CD4-positive, alpha-beta T cell (primary cell): ENCODE results near the gene CERT1. TPM values are rescaled to one million over a fixed set of nuclear protein-coding genes. Genes with fewer than 3 reads are reported as not detected.

Experiments used
- ATAC-seq: fragments of 200-7000 bp; cut with Tn5 transposase; one replicate; pipeline ENCODE4 v1.10.0; 2022; ENCODE audit warnings: mild to moderate bottlenecking; ENCODE audit not compliant: poor library complexity
- CTCF ChIA-PET: fragments of 350-600 bp; sonication (Branson Sonifier 250); formaldehyde crosslinking; loops from one replicate; lab custom pipeline; 2021; ENCODE audit warnings: antibody characterized with exemption, inconsistent platforms; lab: Charles Lee
- POLR2A ChIA-PET: fragments of 350-600 bp; sonication (Branson Sonifier 250); formaldehyde crosslinking; loops from one replicate; lab custom pipeline; 2021; ENCODE audit warnings: antibody characterized with exemption, inconsistent platforms; lab: Charles Lee
- DNase-seq, 14 experiments: peaks; one replicate each; pipeline ENCODE4 v3.0.0-alpha.2; 2013 to 2020; ENCODE audit warnings: mixed read lengths in 2 of 14
- H3K27ac ChIP-seq, 2 donors: one replicate each; pipeline versions ENCODE4 v1.5.1 to v1.7.0; 2013; ENCODE audit warnings: low read length in 2 of 2, low read depth in 1 of 2, mild to moderate bottlenecking in 1 of 2
- H3K27me3 ChIP-seq, 2 experiments: 1 replicate in 1 of 2; 2 replicates in 1 of 2; pipeline versions ENCODE4 v1.6.1 to v1.7.0; 2013; ENCODE audit warnings: low read length in 2 of 2, control low read depth in 1 of 2, mild to moderate bottlenecking in 1 of 2, moderate library complexity in 1 of 2; ENCODE audit not compliant: insufficient read depth in 2 of 2, control insufficient read depth in 1 of 2
- H3K36me3 ChIP-seq: one replicate; pipeline ENCODE4 v1.6.1; 2013; ENCODE audit warnings: low read length, control low read depth; ENCODE audit not compliant: insufficient read depth
- H3K4me1 ChIP-seq: one replicate; pipeline ENCODE4 v1.6.1; 2013; ENCODE audit warnings: low read length, control low read depth; ENCODE audit not compliant: insufficient read depth
- H3K4me3 ChIP-seq: one replicate; pipeline ENCODE4 v1.5.1; 2013; ENCODE audit warnings: mild to moderate bottlenecking, low read length, moderate library complexity
- H3K9me3 ChIP-seq, 2 experiments: 1 replicate in 1 of 2; 2 replicates in 1 of 2; pipeline versions ENCODE4 v1.6.1 to v1.7.0; 2013; ENCODE audit warnings: low read length in 2 of 2, mild to moderate bottlenecking in 2 of 2, control low read depth in 1 of 2, moderate library complexity in 1 of 2; ENCODE audit not compliant: control insufficient read depth in 1 of 2, insufficient read depth in 1 of 2
- H3K27ac Mint-ChIP-seq: one replicate; pipeline ENCODE4 v1.8.0; 2020; ENCODE audit warnings: mixed read lengths
- H3K27me3 Mint-ChIP-seq: one replicate; pipeline ENCODE4 v1.8.0; 2021; ENCODE audit warnings: mixed read lengths
- H3K36me3 Mint-ChIP-seq: one replicate; pipeline ENCODE4 v1.8.0; 2021; ENCODE audit warnings: low read depth, mixed read lengths
- H3K4me1 Mint-ChIP-seq: one replicate; pipeline ENCODE4 v1.8.0; 2021; ENCODE audit warnings: low read depth, mixed read lengths
- H3K4me3 Mint-ChIP-seq: one replicate; pipeline ENCODE4 v1.8.0; 2020; ENCODE audit warnings: mild to moderate bottlenecking, mixed read lengths
- H3K9me3 Mint-ChIP-seq: one replicate; pipeline ENCODE4 v1.8.0; 2020; ENCODE audit warnings: mixed read lengths
- CTCF ChIP-seq: fragments of 200-600 bp; IDR thresholded peaks from one replicate; pipeline ENCODE4 v1.8.0; 2022; ENCODE audit warnings: antibody characterized with exemption, mild to moderate bottlenecking
- intact Hi-C, 2 experiments: fragments of 100-400 bp; cut with DNase I in 1 of 2; cut with micrococcal nuclease in 1 of 2; formaldehyde crosslinking; loops; one replicate each; pipeline versions ENCODE4 v1.15.1 to v1.9.0; 2023 to 2025; cut with DNase I, micrococcal nuclease
- total RNA-seq, 174 experiments: library from RNA in 2 of 174; stranded (reverse) in 2 of 174; gene quantifications; one replicate each; pipeline ENCODE4 v1.2.3 and lab custom pipeline; 2021 to 2026

CERT1 gene
- total RNA-seq, 2 experiments from 2014 or later, result 26.5 to 28.7 TPM

GRCh38 chr5:75374394-75374814 is 137.0 kb downstream of the CERT1 start:
- CTCF ChIA-PET, result interaction anchor here (1.2 kb wide), 1 partner anchor 138 kb away, joined by 3 read pairs; the partner anchor contains the start of gene ANKRD31
- H3K36me3 Mint-ChIP-seq, result peaks cover 66% of the 10 kb centered on the region
- no peaks in the 10 kb centered on the region for H3K27me3 ChIP-seq
- H3K9me3 Mint-ChIP-seq, result no peaks in the 10 kb centered on the region
- no peak for TF ChIP-seq CTCF
- H3K27me3 Mint-ChIP-seq, result no peaks in the 10 kb centered on the region
- H3K4me3 Mint-ChIP-seq, result no peak overlapping the region
- H3K4me1 Mint-ChIP-seq, result no peaks in the 10 kb centered on the region
- no peak overlapping the region for H3K4me3 ChIP-seq
- H3K4me1 ChIP-seq, result no peaks in the 10 kb centered on the region
- intact Hi-C loops, result no loop called here
- peaks cover 20% of the 10 kb centered on the region for H3K36me3 ChIP-seq
- ATAC-seq (no peak), DNase-seq (no peak)
- no peaks in the 10 kb centered on the region for H3K9me3 ChIP-seq
- no peak overlapping the region for H3K27ac ChIP-seq
- POLR2A ChIA-PET, result no interaction called here
- H3K27ac Mint-ChIP-seq, result no peak overlapping the region

- TF ChIP-seq CTCF, result no peak
- H3K27me3 Mint-ChIP-seq, result no peaks in the 10 kb centered on the region
- intact Hi-C loops, result no loop called here
- H3K36me3 Mint-ChIP-seq, result peaks cover 61% of the 10 kb centered on the region
- DNase-seq, result no peak
- no peaks in the 10 kb centered on the region for H3K4me1 Mint-ChIP-seq
- Histone ChIP-seq H3K27ac (no peak overlapping the region), H3K9me3 (no peaks in the 10 kb centered on the region), H3K4me3 (no peak overlapping the region), H3K27me3 (no peaks in the 10 kb centered on the region), H3K36me3 (peaks cover 16% of the 10 kb centered on the region), H3K4me1 (no peaks in the 10 kb centered on the region)
- no peaks in the 10 kb centered on the region for H3K9me3 Mint-ChIP-seq
- H3K4me3 Mint-ChIP-seq, result no peak overlapping the region
- CTCF ChIA-PET, result no interaction called here
- no peak for ATAC-seq
- H3K27ac Mint-ChIP-seq, result no peak overlapping the region
- POLR2A ChIA-PET, result no interaction called here
Measured at GRCh38 chr5:75373862-75374261, 137.6 kb downstream of the CERT1 start.

GRCh38 chr5:75368391-75368790 is 143.0 kb downstream of the CERT1 start:
- Histone ChIP-seq H3K9me3 (no peaks in the 10 kb centered on the region), H3K4me1 (no peaks in the 10 kb centered on the region), H3K4me3 (no peak overlapping the region), H3K27me3 (no peaks in the 10 kb centered on the region), H3K36me3 (peaks cover 1% of the 10 kb centered on the region), H3K27ac (no peak overlapping the region)
- ChIA-PET CTCF (no interaction called here), POLR2A (no interaction called here)
- Mint-ChIP-seq H3K27me3 (no peaks in the 10 kb centered on the region), H3K4me1 (no peaks in the 10 kb centered on the region), H3K9me3 (no peaks in the 10 kb centered on the region), H3K27ac (no peak overlapping the region), H3K36me3 (peaks cover 14% of the 10 kb centered on the region), H3K4me3 (no peak overlapping the region)
- TF ChIP-seq CTCF, result no peak
- DNase-seq, result no peak
- intact Hi-C loops, result no loop called here
- no peak for ATAC-seq
